DND-41 (cell line): ENCODE results near the gene NKAPL.

ENCODE experiments used
- EZH2 ChIP-seq: IDR thresholded peaks from 3 replicates; pipeline ENCODE4 v1.6.1; 2012; ENCODE audit warnings: borderline replicate concordance, low read depth, mild to moderate bottlenecking, moderate library complexity, low read length, inconsistent platforms; ENCODE audit not compliant: severe bottlenecking
- TF ChIP-seq, protein P1 (sequence below): IDR thresholded peaks from 2 replicates; pipeline ENCODE4 v1.5.1; 2012; ENCODE audit warnings: borderline replicate concordance, low read length, moderate library complexity, mild to moderate bottlenecking; ENCODE audit not compliant: poor library complexity, severe bottlenecking; ENCODE audit errors: extremely low read depth

DNA sequence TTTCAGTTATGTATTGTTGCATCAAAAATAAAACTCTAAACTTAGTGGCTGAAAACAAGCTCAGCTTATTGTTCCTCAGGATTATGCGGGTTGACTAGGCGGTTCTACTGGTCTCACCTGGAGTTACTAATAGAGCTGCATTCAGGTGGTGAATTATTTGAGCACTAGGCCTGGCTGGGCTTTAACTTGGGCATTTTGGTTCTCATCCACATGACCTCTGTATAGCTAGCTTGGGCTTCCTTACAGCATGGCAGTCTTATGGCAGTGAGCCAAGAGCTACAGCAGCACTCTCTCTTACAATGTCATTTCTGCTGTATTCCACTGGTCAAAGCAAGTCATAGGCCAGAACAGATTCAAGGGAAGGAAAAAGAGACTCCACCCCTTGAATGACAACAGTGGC lies 23.8 kb downstream of the NKAPL start:
- TF ChIP-seq, protein P1, sequence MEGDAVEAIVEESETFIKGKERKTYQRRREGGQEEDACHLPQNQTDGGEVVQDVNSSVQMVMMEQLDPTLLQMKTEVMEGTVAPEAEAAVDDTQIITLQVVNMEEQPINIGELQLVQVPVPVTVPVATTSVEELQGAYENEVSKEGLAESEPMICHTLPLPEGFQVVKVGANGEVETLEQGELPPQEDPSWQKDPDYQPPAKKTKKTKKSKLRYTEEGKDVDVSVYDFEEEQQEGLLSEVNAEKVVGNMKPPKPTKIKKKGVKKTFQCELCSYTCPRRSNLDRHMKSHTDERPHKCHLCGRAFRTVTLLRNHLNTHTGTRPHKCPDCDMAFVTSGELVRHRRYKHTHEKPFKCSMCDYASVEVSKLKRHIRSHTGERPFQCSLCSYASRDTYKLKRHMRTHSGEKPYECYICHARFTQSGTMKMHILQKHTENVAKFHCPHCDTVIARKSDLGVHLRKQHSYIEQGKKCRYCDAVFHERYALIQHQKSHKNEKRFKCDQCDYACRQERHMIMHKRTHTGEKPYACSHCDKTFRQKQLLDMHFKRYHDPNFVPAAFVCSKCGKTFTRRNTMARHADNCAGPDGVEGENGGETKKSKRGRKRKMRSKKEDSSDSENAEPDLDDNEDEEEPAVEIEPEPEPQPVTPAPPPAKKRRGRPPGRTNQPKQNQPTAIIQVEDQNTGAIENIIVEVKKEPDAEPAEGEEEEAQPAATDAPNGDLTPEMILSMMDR = no peak
- no peak for TF ChIP-seq EZH2
